ENCODE results near the gene MYOD1.

Gene MYOD1

DNA sequence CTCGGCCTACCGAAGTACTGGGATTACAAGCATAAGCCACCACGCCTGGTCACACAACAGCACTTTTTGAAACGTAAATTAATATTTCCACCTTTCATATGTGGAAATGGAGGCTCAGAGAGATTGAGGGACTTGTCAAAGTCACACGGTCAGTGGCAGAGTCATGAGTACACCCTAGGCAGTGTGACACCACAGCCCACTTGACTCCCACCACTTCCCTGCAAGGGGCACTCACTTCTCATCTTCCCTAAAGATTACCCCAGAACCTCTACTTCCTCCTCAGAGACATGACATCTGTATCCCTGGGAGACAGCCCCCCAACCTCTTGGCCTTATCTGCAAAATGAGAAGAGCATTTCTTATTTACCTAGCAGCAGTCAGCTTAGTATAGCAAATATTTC is 16.5 kb upstream of the MYOD1 start:
- no peak for DNase-seq (ENCODE audit: low read depth in 2 of 2)

- DNase-seq (ENCODE audit: low read depth in 2 of 2): no peak
These were observed 15.4 kb upstream of the MYOD1 start for GRCh38 chr11:17703951-17704350.

GRCh38 chr11:17707830-17708229 is 11.5 kb upstream of the MYOD1 start:
- no peak for DNase-seq (ENCODE audit: low read depth in 2 of 2)

DNA sequence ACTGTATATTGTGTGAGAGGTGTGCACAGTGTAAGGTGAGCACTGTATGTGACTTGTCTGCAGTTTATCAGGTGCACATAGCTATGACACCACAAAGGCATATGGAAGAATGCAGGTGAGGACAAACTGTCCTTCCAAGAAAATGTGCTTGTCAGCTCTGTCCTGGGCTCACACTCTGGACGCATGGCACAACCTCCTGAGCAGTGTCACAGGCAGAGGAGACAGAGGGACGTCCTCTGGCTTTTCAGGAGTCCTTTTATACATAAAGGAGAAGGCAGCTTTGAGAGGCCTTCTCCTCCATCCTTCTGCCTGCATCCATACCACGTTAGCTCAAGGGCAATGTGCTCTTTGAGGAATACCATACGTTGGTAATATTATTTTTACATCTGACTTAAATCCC is 7.5 kb upstream of the MYOD1 start:
- DNase-seq (ENCODE audit: low read depth in 2 of 2): no peak

GRCh38 chr11:17713851-17714250 is 5.5 kb upstream of the MYOD1 start:
- DNase-seq (ENCODE audit: low read depth in 2 of 2): no peak

- DNase-seq (ENCODE audit: low read depth in 2 of 2): no peak
These were observed 5.0 kb upstream of the MYOD1 start for GRCh38 chr11:17714356-17714854.

- no peak for DNase-seq (ENCODE audit: low read depth in 2 of 2)
These were observed 4.5 kb upstream of the MYOD1 start for GRCh38 chr11:17714870-17715269.

- no peak for DNase-seq (ENCODE audit: low read depth in 2 of 2)
These were observed 2.6 kb upstream of the MYOD1 start for GRCh38 chr11:17716807-17717206.

- no peak for DNase-seq (ENCODE audit: low read depth in 2 of 2)
These were observed 1.4 kb upstream of the MYOD1 start for GRCh38 chr11:17718015-17718414.

- DNase-seq (ENCODE audit: low read depth in 2 of 2): no peak
These were observed 835 bp upstream of the MYOD1 start for GRCh38 chr11:17718510-17718962.

- no peak for DNase-seq (ENCODE audit: low read depth in 2 of 2)
These were observed 796 bp downstream of the MYOD1 start for GRCh38 chr11:17719938-17720795.

DNA sequence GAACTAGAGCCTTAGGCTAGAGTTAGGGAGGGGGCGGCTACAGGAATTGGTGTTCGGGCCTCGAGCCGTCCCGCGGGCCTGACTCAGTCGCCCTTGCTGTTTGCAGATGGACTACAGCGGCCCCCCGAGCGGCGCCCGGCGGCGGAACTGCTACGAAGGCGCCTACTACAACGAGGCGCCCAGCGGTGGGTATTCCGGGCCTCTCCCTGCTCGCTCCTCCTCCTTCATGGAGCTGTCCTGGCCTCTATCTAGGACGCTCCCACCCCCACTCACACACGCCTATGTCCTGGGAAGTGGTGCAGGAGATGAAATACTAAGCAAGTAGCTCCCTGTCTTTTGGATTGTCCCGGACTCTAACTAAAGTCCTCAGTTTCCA is 1.4 kb downstream of the MYOD1 start:
- no peak for DNase-seq (ENCODE audit: low read depth in 2 of 2)

DNA sequence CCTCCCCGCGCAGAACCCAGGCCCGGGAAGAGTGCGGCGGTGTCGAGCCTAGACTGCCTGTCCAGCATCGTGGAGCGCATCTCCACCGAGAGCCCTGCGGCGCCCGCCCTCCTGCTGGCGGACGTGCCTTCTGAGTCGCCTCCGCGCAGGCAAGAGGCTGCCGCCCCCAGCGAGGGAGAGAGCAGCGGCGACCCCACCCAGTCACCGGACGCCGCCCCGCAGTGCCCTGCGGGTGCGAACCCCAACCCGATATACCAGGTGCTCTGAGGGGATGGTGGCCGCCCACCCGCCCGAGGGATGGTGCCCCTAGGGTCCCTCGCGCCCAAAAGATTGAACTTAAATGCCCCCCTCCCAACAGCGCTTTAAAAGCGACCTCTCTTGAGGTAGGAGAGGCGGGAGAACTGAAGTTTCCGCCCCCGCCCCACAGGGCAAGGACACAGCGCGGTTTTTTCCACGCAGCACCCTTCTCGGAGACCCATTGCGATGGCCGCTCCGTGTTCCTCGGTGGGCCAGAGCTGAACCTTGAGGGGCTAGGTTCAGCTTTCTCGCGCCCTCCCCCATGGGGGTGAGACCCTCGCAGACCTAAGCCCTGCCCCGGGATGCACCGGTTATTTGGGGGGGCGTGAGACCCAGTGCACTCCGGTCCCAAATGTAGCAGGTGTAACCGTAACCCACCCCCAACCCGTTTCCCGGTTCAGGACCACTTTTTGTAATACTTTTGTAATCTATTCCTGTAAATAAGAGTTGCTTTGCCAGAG is 2.0 kb downstream of the MYOD1 start:
- DNase-seq (ENCODE audit: low read depth in 2 of 2): no peak

DNA sequence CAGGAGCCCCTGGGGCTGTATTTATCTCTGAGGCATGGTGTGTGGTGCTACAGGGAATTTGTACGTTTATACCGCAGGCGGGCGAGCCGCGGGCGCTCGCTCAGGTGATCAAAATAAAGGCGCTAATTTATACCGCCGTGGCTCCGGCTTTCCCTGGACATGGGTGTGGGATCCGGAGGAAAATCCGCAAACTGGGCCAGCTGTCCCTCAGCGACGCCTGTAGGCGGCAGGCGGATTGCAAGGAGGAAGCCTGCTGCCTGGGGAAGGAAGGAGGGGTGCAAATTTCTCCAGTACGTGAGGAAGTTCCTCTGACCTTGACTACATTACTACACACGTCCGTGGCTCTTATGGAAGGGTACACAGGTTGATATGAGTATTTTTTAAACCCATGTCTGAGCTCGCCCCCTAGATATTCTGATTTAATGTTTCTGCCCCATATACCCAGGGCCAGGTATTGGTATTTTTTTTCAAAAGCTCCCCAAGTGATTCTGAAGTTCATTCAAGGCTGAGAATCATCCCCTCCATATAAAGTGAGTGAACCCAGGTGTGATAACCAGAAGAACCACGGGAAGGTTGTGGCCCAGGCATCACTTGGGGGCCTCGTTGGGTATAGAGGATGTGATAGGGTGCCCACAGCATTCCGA is 2.8 kb downstream of the MYOD1 start:
- DNase-seq (ENCODE audit: low read depth in 2 of 2): no peak

DNA sequence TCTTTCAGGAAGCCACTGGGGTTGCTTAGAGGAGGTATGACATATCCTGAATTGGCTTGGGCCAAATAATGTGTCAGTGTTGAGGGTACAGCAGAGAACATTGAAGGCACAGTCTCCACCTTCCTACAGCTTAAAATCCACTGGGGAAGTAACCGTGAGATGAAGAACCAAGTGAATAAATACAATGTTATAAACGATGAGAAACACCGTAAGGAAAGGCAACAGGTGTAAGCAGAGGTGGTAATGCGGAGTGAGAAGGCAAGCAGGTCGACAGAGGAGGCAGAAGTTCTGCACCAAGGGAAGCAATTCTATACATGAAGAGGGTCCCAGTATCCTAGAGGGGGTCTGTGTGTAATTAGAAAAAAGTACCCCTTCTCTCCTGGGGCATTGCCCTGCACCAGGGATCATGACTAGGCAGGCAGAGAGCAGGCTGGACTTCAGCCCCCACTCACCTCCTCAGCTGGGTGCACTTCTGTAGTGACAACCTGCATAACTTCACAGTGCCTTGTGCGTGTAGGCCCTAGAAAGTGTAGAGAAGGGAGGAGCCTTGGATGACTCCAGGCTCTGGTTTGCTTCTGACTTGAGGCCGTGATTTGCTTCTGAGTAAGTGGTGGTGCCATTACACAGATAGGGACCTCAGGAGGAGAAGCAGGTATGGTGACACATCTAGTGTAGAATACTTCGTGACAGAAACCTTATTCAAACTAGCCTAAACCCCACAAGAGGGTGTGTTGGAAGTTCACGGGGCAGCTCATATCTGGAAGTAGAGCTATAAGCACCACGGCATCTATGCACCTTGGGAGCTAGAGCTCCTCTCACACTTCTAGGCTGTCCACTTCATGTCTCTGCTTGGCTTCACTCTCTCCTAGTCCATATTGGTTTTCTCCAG is 4.9 kb downstream of the MYOD1 start:
- DNase-seq (ENCODE audit: low read depth in 2 of 2): no peak

- DNase-seq (ENCODE audit: low read depth in 2 of 2): no peak
These were observed 5.8 kb downstream of the MYOD1 start for GRCh38 chr11:17725174-17725573.

- DNase-seq (ENCODE audit: low read depth in 2 of 2): no peak
These were observed 10.8 kb downstream of the MYOD1 start for GRCh38 chr11:17730137-17730536.

GRCh38 chr11:17730608-17731462 is 11.5 kb downstream of the MYOD1 start:
- DNase-seq (ENCODE audit: low read depth in 2 of 2): peak; percentile 54 to 58

DNA sequence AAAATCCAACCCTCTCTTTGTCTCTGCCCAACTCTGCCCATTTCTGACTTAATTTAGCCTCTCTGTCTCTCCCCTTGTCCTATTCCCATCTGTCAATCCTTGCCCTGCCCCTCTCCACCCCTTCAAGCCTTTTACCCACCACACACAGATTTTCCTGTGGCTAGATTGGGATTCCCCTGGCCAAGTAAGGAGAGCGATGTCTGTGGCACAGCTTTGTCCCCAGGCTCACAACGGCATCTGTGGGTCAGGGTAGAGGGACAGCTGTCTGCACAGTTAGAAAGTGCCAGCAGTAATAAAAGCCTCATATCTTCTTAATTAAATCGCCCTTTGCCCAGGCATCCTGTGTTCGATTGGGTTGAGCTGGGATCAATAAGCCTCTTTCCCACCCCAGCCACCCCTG is 13.9 kb downstream of the MYOD1 start:
- no peak for DNase-seq (ENCODE audit: low read depth in 2 of 2)

- DNase-seq (ENCODE audit: low read depth in 2 of 2): no peak
These were observed 15.1 kb downstream of the MYOD1 start, which contains the start of gene KCNC1 for GRCh38 chr11:17734418-17734911. Gene KCNC1 (plus strand): TSS chr11:17734781. CDS start chr11:17736003, 1,222 bp downstream.
